Uterus (tissue), 4 donors: ENCODE data around the gene ONECUT3. TPM values are rescaled to one million over a fixed set of nuclear protein-coding genes. Genes with fewer than 3 reads are reported as not detected.
"Not testable (repeated sequence)": the region's sequence is repeated elsewhere in the genome, so short reads cannot be mapped to it uniquely, and the experiment has no call there.

Source experiments
- DNase-seq, 2 donors: peaks; one replicate each; pipeline ENCODE4 v3.0.0-alpha.2; 2019 to 2020
- H3K27ac ChIP-seq, 2 donors: fragments of 200-600 bp; sonication (generic); 1 replicate in 1 of 2; 2 replicates in 1 of 2; pipeline ENCODE4 v1.5.1; 2016 to 2018
- H3K27me3 ChIP-seq, 2 donors: fragments of 200-600 bp; sonication (generic); one replicate each; pipeline ENCODE4 v1.5.1; 2018 to 2019; ENCODE audit warnings: control low read depth in 1 of 2
- H3K36me3 ChIP-seq, 2 donors: fragments of 200-600 bp; sonication (generic); one replicate each; pipeline ENCODE4 v1.5.1; 2019; ENCODE audit warnings: control low read depth in 1 of 2
- H3K4me1 ChIP-seq, 2 donors: fragments of 200-600 bp; sonication (generic); one replicate each; pipeline ENCODE4 v1.5.1; 2018 to 2019; ENCODE audit warnings: control low read depth in 1 of 2
- H3K4me3 ChIP-seq, 2 donors: fragments of 200-600 bp; sonication (generic); 1 replicate in 1 of 2; 2 replicates in 1 of 2; pipeline ENCODE4 v1.5.1; 2018 to 2019; ENCODE audit warnings: mild to moderate bottlenecking in 1 of 2
- H3K9me3 ChIP-seq, 2 donors: fragments of 200-600 bp; sonication (generic); one replicate each; pipeline ENCODE4 v1.5.1; 2019; ENCODE audit warnings: control low read depth in 1 of 2
- POLR2A ChIP-seq, 2 donors: fragments of 450-650 bp; IDR thresholded peaks; one replicate each; pipeline ENCODE4 v1.6.1; 2016; ENCODE audit warnings: antibody characterized with exemption in 2 of 2, mild to moderate bottlenecking in 1 of 2, moderate library complexity in 1 of 2
- intact Hi-C: fragments of 100-400 bp; cut with DNase I; formaldehyde crosslinking; loops from one replicate; pipeline ENCODE4 v1.15.1; 2023; ENCODE audit warnings: low total_unique reads
- total RNA-seq, 4 donors: library from RNA; depleted of rRNA in 3 of 4; stranded (reverse); fragments of >200 nt in 3 of 4; gene quantifications; one replicate each; pipeline versions ENCODE4 v1.1.0 to v1.2.4, GENCODE V29; 2014 to 2023
- TF ChIP-seq, protein P1 (sequence below), 4 experiments: fragments of 200-600 bp in 2 of 4; fragments of 450-650 bp in 2 of 4; sonication (generic) in 2 of 4; IDR thresholded peaks; one replicate each; pipeline ENCODE4 v1.5.1; 2016 to 2019; ENCODE audit warnings: antibody characterized with exemption in 4 of 4, mild to moderate bottlenecking in 2 of 4, moderate library complexity in 1 of 4
- donor health status: DM: yes; HTN: yes; CAD: no.

ONECUT3 gene
- total RNA-seq, 4 donors from 2014 or later, result not detected

DNA sequence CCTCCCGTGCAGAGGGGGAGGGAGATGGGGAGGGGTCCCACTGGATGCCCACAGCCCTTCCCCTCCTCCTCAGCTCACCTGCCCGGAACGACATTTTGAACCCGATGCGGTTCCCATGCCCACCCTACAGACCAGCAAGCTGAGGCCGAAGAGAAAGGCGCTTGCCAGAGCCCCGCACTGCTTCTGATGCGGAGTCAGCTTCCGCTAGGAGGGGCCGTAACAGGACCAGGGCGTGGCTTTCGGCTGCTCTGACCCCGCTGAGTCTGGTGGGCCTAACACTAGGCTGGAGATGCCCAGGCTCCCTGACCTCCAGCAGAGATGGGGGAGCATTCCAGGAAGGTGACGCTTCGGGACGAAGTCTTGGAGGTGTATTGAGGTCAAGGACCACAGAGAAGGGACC is 6.7 kb downstream of the ONECUT3 start:
- Histone ChIP-seq H3K27me3 (peaks cover 10 to 68% of the 10 kb centered on the region in 2 donors), H3K27ac (no peak overlapping the region), H3K36me3 (no peaks in the 10 kb centered on the region), H3K9me3 (no peaks in the 10 kb centered on the region), H3K4me1 (no peaks in the 10 kb centered on the region), H3K4me3 (no peak overlapping the region)
- TF ChIP-seq, protein P1, sequence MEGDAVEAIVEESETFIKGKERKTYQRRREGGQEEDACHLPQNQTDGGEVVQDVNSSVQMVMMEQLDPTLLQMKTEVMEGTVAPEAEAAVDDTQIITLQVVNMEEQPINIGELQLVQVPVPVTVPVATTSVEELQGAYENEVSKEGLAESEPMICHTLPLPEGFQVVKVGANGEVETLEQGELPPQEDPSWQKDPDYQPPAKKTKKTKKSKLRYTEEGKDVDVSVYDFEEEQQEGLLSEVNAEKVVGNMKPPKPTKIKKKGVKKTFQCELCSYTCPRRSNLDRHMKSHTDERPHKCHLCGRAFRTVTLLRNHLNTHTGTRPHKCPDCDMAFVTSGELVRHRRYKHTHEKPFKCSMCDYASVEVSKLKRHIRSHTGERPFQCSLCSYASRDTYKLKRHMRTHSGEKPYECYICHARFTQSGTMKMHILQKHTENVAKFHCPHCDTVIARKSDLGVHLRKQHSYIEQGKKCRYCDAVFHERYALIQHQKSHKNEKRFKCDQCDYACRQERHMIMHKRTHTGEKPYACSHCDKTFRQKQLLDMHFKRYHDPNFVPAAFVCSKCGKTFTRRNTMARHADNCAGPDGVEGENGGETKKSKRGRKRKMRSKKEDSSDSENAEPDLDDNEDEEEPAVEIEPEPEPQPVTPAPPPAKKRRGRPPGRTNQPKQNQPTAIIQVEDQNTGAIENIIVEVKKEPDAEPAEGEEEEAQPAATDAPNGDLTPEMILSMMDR (IDR thresholded peaks at IDR 0.05), result no peak
- no peak for TF ChIP-seq POLR2A (IDR thresholded peaks at IDR 0.05)
- intact Hi-C loops, result loop anchor here (10.0 kb wide), 2 partner anchors 65 to 215 kb away; no protein-coding TSS in a partner anchor
- DNase-seq, result no peak

DNA sequence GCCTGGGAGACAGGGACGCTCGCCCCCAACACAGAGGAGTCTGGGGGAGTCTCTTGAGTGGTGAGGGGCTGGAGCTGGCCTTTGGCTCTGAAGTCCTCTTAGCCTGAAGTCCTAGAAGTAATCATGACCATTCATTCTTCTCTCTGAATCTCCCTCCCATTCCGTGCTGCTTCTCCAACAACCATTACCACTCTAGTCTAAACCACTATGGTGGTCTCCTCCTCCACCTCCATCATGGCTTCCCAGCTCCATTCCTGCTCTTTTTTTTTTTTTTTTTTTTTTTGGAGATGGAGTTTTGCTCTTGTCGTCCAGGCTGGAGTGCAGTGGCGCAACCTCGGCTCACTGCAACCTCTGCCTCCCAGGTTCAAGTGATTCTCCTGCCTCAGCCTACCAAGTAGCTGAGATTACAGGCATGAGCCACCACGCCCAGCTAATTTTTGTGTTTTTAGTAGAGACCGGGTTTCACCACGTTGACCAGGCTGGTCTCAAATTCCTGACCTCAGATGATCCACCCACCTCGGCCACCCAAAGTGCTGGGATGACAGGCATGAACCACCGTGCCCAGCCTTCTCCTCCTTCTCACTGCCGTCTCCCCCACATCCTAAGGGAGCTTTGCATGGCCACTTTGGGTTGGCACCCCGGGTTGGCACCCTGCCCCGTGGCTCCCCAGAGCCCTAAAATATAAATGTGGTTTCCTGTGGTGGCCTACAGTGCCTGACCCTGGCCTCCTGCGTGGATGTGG is 7.7 kb downstream of the ONECUT3 start:
- not testable (repeated sequence) for H3K9me3 ChIP-seq, H3K36me3 ChIP-seq, H3K27ac ChIP-seq, H3K4me1 ChIP-seq, H3K4me3 ChIP-seq, DNase-seq
- intact Hi-C loops, result loop anchor here (10.0 kb wide), 2 partner anchors 64 to 216 kb away; no protein-coding TSS in a partner anchor
- H3K27me3 ChIP-seq, result peaks cover 10 to 64% of the 10 kb centered on the region in 2 donors

DNA sequence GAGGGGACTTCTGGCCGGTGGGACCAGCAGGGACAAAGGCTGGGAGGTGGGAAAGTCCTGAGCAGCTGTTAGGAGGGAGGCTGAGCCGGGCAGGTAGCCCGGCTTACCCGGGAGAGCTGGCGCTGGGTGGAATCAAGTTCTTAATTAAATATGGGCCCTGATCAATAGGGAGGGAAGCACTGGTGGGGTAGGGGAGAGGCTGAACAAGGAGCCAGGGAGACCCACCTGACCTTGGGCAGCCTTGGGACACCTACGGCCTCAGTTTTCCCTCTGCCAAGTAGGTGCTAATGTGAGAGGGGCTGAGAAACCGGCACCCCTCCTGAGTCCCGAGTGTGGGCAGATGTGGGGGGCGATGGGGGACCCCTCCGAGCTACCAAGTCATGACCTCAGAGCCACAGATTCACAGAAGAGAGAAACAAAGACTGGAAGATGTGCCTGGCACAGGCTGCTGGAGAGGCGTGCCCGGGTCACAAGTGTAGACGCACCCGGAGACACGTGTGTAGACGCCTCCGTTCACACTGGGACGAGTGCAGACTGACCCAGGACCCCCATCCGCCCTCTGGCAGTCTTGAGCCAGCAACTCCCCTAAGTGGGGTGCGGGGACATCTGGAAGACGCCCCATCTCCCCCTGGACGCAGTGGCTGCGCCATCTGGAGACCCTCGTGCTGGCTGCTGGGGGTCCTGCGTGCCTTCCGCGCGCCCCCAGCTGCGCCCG is 8.4 kb downstream of the ONECUT3 start:
- H3K9me3 ChIP-seq, result no peaks in the 10 kb centered on the region
- no peak overlapping the region for H3K4me3 ChIP-seq
- H3K4me1 ChIP-seq, result no peaks in the 10 kb centered on the region
- DNase-seq, result no peak
- TF ChIP-seq, protein P1 (IDR thresholded peaks at IDR 0.05), result no peak
- no peak for TF ChIP-seq POLR2A (IDR thresholded peaks at IDR 0.05)
- no peaks in the 10 kb centered on the region for H3K36me3 ChIP-seq
- no peak overlapping the region for H3K27ac ChIP-seq
- H3K27me3 ChIP-seq, result peaks cover 10 to 65% of the 10 kb centered on the region in 2 donors
- intact Hi-C loops, result loop anchor here (10.0 kb wide), 2 partner anchors 63 to 217 kb away; no protein-coding TSS in a partner anchor

DNA sequence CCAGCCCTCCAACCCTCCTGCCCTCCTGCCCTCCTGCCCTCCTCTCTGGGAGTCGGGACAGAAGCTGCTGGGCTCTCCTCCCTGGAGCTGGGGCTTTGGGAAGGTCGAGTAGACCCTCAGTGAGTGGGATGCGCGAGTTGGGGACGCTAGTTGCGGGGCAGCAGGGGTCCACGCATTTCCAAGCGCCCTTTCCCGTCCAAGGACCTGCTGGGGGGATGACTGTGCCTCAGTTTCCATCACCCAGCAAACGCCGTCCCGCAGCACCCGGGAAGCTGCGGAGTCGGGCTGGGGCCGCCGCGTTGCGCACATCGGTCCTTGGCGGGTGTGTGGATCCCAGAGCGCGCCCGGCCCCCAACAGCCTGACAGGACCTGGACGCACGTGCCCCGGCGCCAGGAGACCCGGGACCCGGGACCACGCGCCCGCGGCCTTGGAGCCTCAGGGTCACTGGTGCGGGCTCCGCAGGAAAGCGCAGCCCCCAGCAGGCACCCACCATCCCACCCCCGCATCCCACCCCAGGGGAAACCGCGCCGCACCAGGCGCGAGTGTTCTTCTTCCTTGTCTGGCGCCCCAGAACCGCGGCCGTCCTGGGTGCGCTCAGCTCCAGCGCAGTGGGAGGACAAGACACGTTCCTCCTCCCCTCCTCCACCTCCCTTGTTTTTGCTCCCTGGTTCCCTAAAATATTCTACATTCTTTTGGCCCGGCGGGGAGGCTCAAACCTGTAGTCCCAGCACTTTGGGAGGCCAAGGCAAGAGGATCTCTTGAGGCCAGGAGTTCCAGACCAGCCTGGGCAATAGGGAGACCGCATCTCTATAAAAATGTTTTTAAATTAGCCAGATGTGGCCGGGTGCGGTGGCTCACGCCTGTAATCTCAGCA is 9.2 kb downstream of the ONECUT3 start:
- no peak for TF ChIP-seq POLR2A (IDR thresholded peaks at IDR 0.05)
- TF ChIP-seq, protein P1 (IDR thresholded peaks at IDR 0.05), result no peak
- Histone ChIP-seq H3K27me3 (peaks cover 12 to 66% of the 10 kb centered on the region in 2 donors), H3K4me3 (no peak overlapping the region), H3K4me1 (no peaks in the 10 kb centered on the region), H3K36me3 (no peaks in the 10 kb centered on the region), H3K27ac (no peak overlapping the region), H3K9me3 (no peaks in the 10 kb centered on the region)
- DNase-seq, result no peak
- intact Hi-C loops, result loop anchor here (10.0 kb wide), 2 partner anchors 62 to 218 kb away; no protein-coding TSS in a partner anchor
